GM18858 (cell line): Measurements from ENCODE around the gene HELQ.

Source experiments
- ATAC-seq: cut with Tn5 transposase; IDR thresholded peaks from one replicate; pipeline ENCODE4 v1.9.1; 2021; ENCODE audit not compliant: unreplicated experiment

HELQ gene

DNA sequence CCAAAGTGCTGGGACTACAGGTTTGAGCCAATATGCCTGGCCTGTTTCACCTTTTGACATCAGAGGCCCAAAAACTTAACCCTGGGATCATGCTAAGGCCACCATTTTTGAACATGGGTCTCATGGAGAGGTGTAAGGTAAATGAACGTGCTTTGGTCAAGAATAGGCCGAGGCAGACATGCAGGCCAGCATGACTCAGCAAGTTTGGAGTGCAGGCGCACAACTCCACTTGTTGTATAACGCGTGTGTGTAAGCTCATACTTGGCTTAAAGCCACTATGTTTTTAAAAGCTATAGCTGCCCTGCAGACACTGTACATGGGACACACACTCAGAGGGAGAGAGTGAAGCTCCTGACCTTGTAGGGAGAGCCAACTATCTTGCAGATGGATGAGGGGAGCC, 77.2 kb downstream of the HELQ start:
- ATAC-seq = no peak

DNA sequence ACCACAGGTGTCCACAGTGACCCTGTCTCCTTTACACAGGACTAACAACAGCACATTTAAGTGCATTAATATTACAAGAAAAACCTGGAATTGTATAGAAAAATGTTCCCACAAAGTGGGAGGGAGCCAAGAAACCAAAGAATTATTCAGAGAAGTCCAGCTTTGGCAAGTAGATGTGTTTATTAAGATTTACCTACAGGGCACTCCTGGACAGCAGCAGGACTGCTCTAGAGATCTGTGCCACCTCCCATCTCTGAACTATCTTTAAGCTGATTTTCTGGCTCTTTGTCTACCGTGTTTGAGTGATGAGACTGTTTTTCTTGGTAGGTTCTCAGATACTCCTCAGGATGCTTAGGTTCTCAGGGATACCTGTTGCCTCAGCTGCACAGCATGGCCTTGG, 82.7 kb downstream of the HELQ start:
- ATAC-seq = no peak

DNA sequence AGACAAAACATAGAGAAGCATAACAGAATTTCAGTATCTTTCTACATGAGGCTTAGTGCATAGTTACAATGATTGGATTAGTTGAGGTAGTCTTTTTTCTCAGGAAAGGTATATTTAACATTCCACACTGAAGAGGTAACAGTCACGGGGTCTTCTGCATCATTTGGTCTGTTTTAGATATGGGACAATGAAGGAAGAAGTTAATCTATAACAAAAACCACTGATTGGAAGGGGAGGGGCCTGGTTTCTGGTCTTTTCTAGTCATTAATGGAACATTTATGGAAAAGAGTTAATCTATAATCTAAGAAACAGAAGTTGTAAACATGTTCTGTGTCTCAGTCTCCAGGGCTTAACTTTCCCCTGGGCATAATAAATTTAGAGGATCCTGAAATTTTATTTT, 83.7 kb downstream of the HELQ start:
- ATAC-seq = no peak

DNA sequence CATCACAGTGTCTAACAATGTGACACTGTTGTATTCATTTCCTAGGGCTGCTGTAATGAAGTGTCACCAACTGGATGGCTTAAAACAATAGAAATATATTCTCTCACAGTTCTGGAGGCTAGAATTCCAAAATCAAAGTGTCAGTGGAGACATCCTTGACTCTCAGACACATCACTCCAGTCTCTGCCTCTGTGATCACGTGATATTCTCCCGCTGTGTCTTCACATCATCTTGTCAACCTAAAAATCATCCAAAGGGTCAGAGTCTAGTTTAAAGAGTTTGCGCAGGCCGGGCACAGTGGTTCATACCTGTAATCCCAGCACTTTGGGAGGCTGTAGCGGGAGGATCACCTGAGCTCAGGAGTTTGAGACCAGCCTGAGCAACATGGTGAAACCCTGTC, 84.4 kb downstream of the HELQ start:
- no peak for ATAC-seq

DNA sequence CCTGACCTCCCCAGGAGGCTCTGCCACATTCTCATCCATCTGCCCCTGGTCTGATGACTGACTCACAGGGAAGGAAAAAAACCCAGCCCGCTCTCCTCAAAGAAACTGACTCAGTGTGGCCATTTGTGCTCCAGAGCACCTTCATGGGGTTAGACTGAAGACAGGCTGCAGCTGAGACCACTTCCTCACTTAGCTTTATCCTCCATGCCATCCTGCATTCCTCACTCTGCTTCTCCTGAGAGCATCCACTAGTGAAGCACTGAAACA, 85.0 kb downstream of the HELQ start:
- no peak for ATAC-seq

DNA sequence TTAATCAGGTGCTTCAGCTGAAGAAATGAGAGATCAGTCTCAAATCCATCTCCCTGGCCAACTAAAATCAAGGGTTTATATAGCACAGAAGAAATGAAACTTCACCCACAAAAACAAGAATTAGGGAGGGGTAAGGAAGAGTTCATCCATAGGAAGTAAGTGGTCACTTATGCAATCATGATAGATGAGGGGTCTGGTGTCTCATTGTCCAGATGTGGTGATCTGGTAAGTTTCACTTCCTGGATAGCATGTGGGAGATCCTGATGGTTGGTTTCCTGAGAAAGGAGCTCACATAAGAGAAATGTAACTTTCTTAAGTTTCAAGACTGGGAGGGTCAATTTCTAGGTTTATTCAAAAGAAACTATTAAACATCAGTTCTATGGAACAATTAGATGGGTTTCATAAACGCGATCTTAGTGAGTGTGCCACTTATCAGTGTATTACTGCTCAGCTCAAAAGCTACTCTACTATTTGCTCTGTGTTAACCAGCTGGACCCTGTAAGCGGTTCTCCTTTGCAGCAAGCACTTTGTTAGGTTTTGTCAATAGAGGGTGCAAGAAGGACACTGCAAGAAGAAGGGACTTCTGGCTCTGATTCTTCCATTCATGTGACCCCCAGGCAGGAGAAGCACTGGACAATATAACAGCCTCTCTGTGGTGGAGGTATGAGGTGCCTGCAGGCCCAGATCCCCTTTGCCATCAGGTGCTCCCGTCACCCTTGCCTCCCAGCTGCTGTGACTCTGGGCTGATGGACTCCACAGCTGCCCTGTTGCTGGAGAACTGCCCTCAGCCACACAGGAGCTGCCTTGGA, 85.6 kb downstream of the HELQ start:
- ATAC-seq = no peak

DNA sequence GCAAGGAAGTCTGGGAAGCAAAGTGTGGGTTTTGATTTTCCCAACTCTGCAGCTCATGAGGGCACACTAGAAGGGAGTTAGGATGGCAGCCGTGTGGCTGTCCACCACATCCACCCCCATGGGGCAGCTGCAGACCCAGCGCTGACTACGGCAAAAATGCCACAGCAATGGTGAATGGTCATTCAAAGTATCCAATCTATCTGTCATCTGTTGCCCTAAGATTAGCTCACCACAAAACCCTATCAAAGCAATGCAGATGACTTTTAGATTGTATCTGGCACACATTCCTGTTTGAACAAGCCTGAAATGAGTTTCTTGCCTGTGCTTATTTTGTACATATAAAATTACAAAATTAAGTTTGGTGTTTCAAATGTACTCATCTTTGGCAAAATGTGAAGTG, 91.3 kb downstream of the HELQ start:
- no peak for ATAC-seq

DNA sequence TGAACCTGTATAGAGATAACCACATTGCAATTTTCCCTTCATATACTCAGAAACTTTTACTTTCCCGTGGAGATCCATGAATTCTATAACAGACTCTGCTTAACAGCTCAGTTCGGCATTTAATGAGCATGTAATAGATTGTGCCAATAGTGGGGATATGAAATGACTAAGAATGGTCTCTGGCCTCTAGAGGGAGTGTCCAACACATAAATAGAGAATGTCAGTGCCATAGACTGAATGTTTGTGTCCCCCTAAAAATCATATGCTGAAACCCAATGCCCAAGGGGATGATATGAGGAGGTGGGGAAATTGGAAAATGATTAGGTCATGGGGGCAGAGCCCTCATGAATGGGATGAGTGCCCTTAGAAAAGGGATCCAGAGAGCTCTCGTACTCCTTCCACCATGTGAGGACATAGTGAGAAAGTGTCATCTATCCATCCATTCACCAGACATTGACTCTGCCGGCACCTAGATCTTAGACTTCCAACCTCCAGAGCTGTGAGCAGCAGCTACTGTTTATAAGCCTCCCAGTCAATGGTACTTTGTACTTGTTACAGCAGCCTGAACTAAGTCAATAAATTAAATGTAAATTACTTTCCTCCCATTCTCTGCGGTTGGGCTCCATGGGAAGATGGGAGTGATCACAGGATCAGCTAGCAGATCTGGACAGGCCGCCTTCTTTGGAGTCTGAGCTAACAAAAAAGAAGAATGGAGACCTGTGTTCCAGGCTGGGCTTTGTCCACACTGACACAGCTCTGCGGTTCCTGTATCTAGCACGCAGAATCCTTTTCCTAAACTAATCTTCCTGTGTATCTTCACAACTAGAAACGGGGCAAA, 92.9 kb downstream of the HELQ start:
- no peak for ATAC-seq

DNA sequence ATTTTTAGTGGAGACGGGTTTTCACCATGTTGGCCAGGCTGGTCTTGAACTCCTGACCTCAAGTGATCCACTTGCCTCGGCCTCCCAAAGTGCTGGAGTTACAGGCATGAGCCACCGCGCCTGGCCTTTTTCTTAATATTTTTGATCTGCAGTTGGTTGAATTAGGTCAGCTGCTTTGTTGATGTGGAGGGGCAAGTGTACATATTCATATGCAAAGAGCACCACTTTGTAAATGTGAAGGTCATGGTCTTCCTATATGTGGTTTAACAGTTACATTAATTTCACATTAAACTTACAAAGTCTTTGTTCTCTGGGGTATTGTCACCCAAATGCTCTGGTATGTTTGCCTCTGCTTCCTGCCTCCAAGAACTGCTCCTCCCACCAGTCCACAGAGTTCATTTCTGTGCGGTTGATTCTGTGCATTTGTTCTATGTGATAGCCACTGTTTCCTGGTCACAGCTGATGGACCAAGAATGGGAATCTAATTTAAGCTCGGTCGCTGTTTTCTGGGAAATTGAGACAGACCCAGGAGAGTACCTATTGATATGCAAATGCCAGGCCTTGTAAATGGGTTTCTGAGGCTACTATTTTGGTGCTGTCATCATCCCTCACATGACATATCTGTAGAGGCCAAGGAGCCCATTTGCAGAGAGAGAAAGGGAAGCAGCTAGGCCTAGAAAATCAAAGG, 94.1 kb downstream of the HELQ start:
- ATAC-seq = no peak

DNA sequence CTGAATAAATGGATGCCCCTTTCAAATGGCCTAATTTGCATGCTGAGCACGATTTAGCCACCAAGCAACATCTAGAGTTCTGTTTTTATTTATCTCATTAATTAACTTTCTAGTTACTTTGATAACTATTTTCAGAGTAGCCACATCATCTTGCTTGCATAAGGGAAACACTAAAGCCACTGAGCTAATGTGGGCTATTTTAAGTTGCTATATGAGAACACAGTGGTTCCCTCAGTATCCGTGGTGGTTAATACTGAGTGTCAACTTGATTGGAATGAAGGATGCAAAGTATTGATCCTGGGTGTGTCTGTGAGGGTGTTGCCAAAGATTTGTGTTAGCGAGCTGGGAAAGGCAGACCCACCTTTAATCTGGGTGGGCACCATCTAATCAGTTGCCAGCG, 95.6 kb downstream of the HELQ start:
- ATAC-seq = no peak

DNA sequence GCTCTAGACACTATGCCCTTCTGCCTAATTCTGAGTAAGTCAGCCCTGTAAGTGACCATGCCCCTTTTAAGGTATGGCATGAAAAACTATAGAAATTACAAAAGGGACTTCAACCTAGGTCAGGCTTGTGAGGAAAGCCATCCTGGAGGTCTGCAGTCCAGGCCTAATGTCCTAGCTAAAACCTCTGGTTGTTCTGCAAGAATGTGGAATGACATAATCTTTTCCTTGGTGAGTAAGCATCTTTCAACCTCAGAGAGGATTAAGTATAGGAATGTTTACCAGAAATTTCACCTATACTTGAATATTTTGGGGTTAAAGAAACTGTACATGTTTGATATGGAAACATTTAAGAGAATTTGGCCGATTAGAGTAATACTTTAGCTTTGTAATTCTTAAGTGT, 97.2 kb downstream of the HELQ start:
- no peak for ATAC-seq
